AG10803 (cell line): Measurements from ENCODE around the gene TMEM181.

ENCODE experiments used
- DNase-seq: peaks from one replicate; pipeline ENCODE4 v3.0.0; 2010; ENCODE audit warnings: low read depth
- H3K4me3 ChIP-seq: 2 replicates; pipeline ENCODE4 v1.5.1; 2011; ENCODE audit warnings: mild to moderate bottlenecking, low read length, control low read depth
- CTCF ChIP-seq: conservative IDR thresholded peaks from 2 replicates; pipeline ENCODE4 v1.5.1; 2011; ENCODE audit warnings: mild to moderate bottlenecking, low read length, control low read depth, inconsistent platforms

Gene TMEM181

GRCh38 chr6:158635427-158636073, 75.7 kb downstream of the TMEM181 start:
- DNase-seq: no peak
- no peak overlapping the region for H3K4me3 ChIP-seq
- no peak for TF ChIP-seq CTCF

DNA sequence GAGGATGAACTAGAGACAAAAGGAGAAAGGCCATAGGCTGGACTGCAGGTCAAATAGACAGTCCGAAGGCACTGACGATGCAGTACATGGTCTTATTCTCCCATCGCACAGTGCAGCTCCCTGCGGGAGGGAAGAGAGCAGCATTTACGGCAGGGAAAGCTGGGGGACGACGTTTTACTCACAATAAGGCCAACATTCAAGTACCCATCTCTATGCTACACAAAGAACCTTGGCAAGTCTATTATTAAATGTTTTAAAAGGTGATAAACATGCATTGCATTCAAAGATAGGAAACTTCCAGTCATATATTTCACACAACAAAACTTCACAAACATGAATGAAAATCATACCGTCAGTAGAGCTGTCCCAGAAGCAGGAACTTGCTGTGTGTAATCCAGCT, 76.9 kb downstream of the TMEM181 start:
- no peak for TF ChIP-seq CTCF
- H3K4me3 ChIP-seq: no peak overlapping the region
- DNase-seq: no peak

- no peak for DNase-seq
- no peak overlapping the region for H3K4me3 ChIP-seq
- no peak for TF ChIP-seq CTCF
Observed at GRCh38 chr6:158638324-158638854, 78.5 kb downstream of the TMEM181 start.

DNA sequence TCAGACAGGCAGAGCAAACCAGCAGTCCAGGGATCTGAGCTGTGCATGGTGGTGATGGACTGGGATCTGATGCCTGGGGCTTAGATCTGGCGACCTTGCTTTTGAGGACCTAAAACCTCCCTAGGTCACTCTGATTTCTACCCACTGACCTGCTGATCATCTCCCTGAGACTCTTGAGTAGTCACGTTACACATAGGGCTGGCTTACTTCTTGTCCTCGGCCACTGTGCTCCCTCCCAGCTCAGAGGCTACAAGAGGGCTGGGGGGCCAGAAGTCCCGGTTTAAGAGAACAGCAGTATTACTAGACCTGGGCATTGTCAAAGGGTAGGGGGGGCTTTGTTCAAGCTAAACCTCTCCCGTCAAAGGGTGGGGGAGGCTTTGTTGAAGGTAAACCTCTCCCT, 79.2 kb downstream of the TMEM181 start:
- H3K4me3 ChIP-seq: no peak overlapping the region
- no peak for DNase-seq
- no peak for TF ChIP-seq CTCF

- no peak overlapping the region for H3K4me3 ChIP-seq
- DNase-seq: no peak
- TF ChIP-seq CTCF: no peak
Observed at GRCh38 chr6:158640519-158640918, 80.6 kb downstream of the TMEM181 start.

DNA sequence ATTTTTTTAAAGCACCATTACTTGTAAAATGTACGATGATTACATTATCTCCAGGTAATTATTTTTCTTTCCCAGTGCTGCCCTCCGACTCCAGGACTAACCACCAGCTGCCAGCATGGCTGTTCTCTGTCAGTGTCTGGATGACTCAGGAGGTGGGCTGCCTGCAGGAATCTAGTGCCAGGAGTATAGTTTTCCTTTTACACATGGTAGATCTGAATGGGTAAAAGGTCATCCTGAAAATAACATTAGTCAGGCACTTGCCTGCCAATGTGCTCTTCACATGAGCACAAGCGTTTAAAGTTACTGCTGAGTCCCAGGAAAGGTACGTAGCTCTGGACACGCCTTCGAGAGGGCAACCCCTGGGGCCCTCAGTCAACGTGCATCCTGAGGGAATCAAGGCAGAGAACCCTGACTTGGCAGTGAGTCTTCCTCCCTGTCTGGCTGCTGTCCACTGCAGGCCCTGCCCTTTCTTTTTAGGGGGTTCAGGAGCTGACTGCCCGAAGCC, 82.3 kb downstream of the TMEM181 start:
- no peak for TF ChIP-seq CTCF
- peak; percentile 64 for DNase-seq
- H3K4me3 ChIP-seq: peak overlapping the region; percentile 92; the same call in 1 of the 2 replicates

DNA sequence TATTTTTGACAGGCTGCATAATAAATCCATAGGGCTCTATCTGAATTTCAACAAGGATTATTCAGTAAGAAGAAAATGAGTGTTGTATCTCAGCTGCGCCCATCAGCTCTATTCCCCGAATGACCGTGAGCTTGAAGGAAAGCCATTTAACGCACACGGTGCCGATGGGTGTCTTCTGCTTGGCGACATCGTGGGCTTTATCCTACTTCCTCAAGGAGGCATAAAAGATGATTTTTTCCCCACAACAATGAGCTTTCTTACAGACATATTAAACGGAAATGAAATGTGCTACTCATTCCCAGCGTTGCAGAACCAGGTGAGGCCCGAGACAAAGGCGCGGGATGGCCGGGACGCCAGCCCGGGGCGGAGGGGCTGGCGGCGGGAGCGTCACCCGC, 83.9 kb downstream of the TMEM181 start:
- H3K4me3 ChIP-seq: peak overlapping the region; percentile 92
- no peak for DNase-seq
- no peak for TF ChIP-seq CTCF
